ENCODE results near the gene NUP214.

DNA sequence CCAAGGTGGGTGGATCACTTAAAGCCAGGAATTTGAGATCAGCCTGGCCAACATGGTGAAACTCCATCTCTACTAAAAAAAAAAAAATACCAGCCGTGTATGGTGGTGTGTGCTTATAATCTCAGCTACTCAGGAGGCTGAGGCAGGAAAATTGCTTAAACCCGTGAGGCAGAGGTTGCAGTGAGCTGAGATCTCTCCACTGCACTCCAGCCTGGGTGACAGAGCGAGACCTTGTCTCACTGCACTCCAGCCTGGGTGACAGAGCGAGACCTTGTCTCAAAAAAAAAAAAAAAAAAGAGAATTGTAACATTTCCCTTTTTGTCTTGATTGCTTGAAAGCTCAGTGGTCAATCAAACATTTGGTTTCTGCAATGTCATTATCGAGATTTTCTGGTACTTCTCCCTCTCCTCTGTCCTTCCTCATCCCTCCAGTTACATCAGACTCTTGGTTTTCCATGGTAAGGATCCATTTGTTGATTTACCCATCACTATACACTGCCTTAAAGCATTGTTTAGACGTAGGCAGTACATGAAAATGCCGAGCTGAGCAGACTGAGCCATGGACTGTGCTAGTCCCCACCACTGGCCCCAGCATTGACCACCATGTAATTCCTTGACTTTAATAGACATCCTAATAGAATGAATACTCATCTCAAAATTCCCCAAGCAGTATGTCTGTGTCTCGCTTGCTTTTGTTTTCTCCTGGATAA is 40.6 kb upstream of the NUP214 start:
- TF ChIP-seq, protein P1, sequence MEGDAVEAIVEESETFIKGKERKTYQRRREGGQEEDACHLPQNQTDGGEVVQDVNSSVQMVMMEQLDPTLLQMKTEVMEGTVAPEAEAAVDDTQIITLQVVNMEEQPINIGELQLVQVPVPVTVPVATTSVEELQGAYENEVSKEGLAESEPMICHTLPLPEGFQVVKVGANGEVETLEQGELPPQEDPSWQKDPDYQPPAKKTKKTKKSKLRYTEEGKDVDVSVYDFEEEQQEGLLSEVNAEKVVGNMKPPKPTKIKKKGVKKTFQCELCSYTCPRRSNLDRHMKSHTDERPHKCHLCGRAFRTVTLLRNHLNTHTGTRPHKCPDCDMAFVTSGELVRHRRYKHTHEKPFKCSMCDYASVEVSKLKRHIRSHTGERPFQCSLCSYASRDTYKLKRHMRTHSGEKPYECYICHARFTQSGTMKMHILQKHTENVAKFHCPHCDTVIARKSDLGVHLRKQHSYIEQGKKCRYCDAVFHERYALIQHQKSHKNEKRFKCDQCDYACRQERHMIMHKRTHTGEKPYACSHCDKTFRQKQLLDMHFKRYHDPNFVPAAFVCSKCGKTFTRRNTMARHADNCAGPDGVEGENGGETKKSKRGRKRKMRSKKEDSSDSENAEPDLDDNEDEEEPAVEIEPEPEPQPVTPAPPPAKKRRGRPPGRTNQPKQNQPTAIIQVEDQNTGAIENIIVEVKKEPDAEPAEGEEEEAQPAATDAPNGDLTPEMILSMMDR (conservative IDR thresholded peaks at IDR 0.05; ENCODE audit: low read depth, low read length): no peak
- TF ChIP-seq EZH2 (IDR thresholded peaks at IDR 0.05; ENCODE audit: borderline replicate concordance, low read depth, low read length, poor library complexity, severe bottlenecking): no peak
